ENCODE data around the gene GNG7. TPM values are rescaled to one million over a fixed set of nuclear protein-coding genes. Genes with fewer than 3 reads are reported as not detected.
"Not testable (repeated sequence)": the region's sequence is repeated elsewhere in the genome, so short reads cannot be mapped to it uniquely, and the experiment has no call there.

GNG7 gene
- polyA plus RNA-seq, 1 experiment = 0.57 TPM

DNA sequence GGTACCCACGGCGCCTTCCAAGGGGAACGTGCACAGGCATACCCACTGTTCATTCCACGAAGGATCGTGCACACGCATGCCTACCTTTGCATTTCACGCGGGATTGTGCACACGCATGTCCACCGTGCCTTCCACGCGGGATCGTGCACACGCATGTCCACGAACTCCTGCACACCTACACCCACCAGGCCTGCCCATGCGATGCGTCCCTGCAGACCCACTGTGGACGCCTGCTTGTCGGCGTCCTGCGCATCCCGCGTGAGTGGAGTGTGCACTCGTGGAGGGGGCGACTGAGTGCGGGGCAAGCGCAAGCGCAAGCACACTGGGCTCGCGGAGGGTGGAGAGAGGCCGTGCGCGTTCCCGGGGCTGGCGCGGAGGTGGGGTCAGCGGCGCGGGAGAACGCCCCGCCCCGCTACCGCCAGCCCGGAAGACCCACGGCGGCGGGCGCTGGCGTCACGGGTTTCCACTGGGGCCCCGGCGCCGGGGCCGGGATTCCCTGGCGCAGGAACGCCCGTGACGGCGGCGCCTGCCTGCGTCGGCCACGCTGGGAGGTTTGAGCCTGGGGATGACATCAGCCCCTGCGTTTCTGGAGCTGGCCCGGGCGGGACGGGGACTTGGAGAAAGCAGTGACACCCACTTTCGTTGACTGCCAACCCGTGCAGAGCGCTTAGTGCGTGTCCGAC, 207.9 kb downstream of the GNG7 start:
- TF ChIP-seq, protein P1, sequence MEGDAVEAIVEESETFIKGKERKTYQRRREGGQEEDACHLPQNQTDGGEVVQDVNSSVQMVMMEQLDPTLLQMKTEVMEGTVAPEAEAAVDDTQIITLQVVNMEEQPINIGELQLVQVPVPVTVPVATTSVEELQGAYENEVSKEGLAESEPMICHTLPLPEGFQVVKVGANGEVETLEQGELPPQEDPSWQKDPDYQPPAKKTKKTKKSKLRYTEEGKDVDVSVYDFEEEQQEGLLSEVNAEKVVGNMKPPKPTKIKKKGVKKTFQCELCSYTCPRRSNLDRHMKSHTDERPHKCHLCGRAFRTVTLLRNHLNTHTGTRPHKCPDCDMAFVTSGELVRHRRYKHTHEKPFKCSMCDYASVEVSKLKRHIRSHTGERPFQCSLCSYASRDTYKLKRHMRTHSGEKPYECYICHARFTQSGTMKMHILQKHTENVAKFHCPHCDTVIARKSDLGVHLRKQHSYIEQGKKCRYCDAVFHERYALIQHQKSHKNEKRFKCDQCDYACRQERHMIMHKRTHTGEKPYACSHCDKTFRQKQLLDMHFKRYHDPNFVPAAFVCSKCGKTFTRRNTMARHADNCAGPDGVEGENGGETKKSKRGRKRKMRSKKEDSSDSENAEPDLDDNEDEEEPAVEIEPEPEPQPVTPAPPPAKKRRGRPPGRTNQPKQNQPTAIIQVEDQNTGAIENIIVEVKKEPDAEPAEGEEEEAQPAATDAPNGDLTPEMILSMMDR (IDR thresholded peaks at IDR 0.05; ENCODE audit: low read depth, low read length) = no peak
- ChIA-PET POLR2A (interaction anchor here (0.9 to 5.5 kb wide), 4 partner anchors 19 to 49 kb away, joined by 3 to 75 read pairs (median 7); partner anchors contain the start of gene GADD45B), CTCF (interaction anchor here (0.7 kb wide), 1 partner anchor 84 kb away, joined by 4 read pairs; no protein-coding TSS in a partner anchor)
- peak overlapping the region; percentile 81 for H3K27ac ChIP-seq (ENCODE audit: low read depth, low read length)
- H3K4me3 ChIP-seq (ENCODE audit: low read depth, low read length) = peak overlapping the region; percentile 72
- peaks cover 8% of the 10 kb centered on the region; the same call in 1 of the 2 replicates for H3K9me3 ChIP-seq (ENCODE audit: control insufficient read depth, insufficient read depth, low read length)
- H3K27me3 ChIP-seq (ENCODE audit: control insufficient read depth, insufficient read depth, low read length) = no peaks in the 10 kb centered on the region
- no peak for DNase-seq (ENCODE audit: low read depth, low spot score)

DNA sequence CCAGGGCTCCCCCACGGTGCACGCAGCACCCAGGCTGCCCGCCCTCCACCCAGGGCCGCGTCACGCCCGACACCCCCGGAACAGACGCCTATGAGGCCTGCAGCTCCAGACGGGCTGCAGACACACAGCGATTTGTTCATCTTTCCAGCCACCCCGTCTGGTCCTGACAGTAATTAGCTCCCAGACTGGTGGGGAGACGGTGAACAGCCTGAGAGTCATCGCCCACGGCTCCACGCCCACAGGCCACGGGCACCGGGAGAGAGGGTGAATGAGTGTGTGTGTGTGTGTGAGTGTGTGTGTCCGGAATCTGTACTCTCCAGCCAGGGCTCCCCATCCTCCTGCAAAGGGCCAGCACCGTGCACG, 208.4 kb downstream of the GNG7 start:
- Histone ChIP-seq H3K27me3 (ENCODE audit: control insufficient read depth, insufficient read depth, low read length) (no peaks in the 10 kb centered on the region), H3K27ac (ENCODE audit: low read depth, low read length) (no peak overlapping the region), H3K4me3 (ENCODE audit: low read depth, low read length) (peak overlapping the region; percentile 72), H3K9me3 (ENCODE audit: control insufficient read depth, insufficient read depth, low read length) (peaks cover 8% of the 10 kb centered on the region; the same call in 1 of the 2 replicates)
- ChIA-PET CTCF (no interaction called here), POLR2A (interaction anchor here (0.6 to 5.5 kb wide), 4 partner anchors 16 to 85 kb away, joined by 3 to 75 read pairs (median 5); partner anchors contain the start of gene GADD45B)
- DNase-seq (ENCODE audit: low read depth, low spot score) = no peak
- TF ChIP-seq, protein P1 (IDR thresholded peaks at IDR 0.05; ENCODE audit: low read depth, low read length) = no peak

DNA sequence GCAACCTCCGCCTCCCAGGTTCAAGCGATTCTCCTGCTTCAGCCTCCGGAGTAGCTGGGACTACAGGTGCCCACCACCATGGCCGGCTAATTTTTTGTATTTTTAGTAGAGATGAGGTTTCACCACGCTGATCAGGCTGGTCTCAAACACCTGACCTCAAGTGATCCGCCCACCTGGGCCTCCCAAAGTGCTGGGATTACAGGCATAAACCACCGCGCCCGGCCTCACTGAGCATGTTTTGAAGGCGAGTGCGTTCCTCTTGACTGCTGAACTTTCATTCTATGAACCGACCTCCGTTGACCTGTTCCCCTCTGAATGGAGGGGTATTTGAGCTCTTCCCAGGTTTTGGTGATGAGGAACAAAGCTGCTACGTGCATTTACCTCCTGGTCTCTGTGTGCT, 209.0 kb downstream of the GNG7 start:
- H3K4me3 ChIP-seq (ENCODE audit: low read depth, low read length); H3K9me3 ChIP-seq (ENCODE audit: control insufficient read depth, insufficient read depth, low read length); CTCF ChIA-PET; H3K27ac ChIP-seq (ENCODE audit: low read depth, low read length); H3K27me3 ChIP-seq (ENCODE audit: control insufficient read depth, insufficient read depth, low read length); DNase-seq (ENCODE audit: low read depth, low spot score): not testable (repeated sequence)
- POLR2A ChIA-PET = interaction anchor here (0.6 to 5.5 kb wide), 4 partner anchors 15 to 86 kb away, joined by 3 to 75 read pairs (median 5); partner anchors contain the start of gene GADD45B

DNA sequence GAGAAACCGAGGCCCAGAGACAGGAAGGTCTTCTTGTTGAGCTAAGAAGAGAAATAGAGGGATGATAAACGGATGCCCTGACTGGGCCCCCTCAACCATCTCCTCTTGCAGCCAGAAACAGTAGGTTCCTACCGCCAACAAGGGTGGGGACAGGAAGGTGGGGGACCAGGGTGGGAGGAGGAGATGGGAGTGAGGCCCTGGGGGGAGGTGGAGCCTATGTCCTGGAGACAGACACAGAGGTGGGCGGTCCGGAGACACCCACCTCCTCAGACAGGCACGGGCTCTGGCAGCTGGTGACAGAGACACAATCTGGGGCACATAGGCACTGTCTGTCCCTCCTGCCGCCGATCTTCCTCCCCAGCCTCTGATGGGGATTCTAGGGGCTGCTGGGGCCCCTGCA, 209.6 kb downstream of the GNG7 start:
- TF ChIP-seq, protein P1 (IDR thresholded peaks at IDR 0.05; ENCODE audit: low read depth, low read length) = no peak
- POLR2A ChIA-PET = interaction anchor here (5.5 kb wide), 1 partner anchor 17 kb away, joined by 75 read pairs; the partner anchor contains the start of gene GADD45B
- Histone ChIP-seq H3K27me3 (ENCODE audit: control insufficient read depth, insufficient read depth, low read length) (no peaks in the 10 kb centered on the region), H3K27ac (ENCODE audit: low read depth, low read length) (no peak overlapping the region), H3K4me3 (ENCODE audit: low read depth, low read length) (no peak overlapping the region), H3K9me3 (ENCODE audit: control insufficient read depth, insufficient read depth, low read length) (peaks cover 8% of the 10 kb centered on the region; the same call in 1 of the 2 replicates)
- CTCF ChIA-PET = interaction anchor here (0.7 kb wide), 1 partner anchor 10 kb away, joined by 6 read pairs; no protein-coding TSS in a partner anchor
- no peak for DNase-seq (ENCODE audit: low read depth, low spot score)

DNA sequence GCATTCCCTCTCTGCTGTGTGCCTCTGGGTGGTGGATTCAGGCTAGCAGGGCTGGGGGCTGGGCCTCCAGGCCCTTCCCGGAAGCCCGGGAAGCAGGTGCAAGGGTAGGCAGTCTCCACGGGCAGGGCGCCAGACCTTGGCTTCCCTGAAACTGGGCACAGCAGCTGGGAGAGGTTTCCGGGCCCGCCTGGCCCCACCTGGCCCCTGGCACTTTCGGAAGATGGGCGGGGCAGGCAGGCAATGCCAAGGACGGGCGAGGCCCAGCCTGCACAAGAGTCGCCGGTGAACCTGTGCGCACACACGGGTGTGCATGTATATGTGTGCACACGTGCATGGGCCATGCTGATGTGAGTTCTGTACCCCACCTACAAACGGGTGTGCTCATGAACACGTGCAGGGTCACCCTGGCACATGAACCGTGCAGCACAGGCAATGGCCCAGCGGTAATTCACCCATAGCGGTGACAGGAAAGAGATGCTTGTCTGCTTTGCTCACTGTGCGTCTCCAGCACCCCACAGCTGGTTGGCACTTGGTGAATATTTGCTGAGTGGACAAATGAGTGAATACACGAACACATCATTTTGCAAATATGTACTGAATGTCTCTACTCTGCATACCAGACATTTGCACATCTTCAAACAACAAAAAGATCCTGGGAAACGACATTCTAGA, 211.2 kb downstream of the GNG7 start:
- ChIA-PET CTCF (no interaction called here), POLR2A (interaction anchor here (1.7 to 5.4 kb wide), 2 partner anchors 14 to 87 kb away, joined by 6 to 65 read pairs; partner anchors contain the start of gene GADD45B)
- DNase-seq (ENCODE audit: low read depth, low spot score) = no peak

More for the DNA sequence above, 211.2 kb downstream of the GNG7 start:
- H3K27me3 ChIP-seq (ENCODE audit: control insufficient read depth, insufficient read depth, low read length) = no peaks in the 10 kb centered on the region
- H3K9me3 ChIP-seq (ENCODE audit: control insufficient read depth, insufficient read depth, low read length) = peaks cover 2% of the 10 kb centered on the region; the same call in 1 of the 2 replicates
- TF ChIP-seq, protein P1 (IDR thresholded peaks at IDR 0.05; ENCODE audit: low read depth, low read length) = no peak
- H3K4me3 ChIP-seq (ENCODE audit: low read depth, low read length) = no peak overlapping the region
- peak overlapping the region; percentile 61 for H3K27ac ChIP-seq (ENCODE audit: low read depth, low read length)
